ENCODE data around the gene ADAMTS17.

Gene ADAMTS17

DNA sequence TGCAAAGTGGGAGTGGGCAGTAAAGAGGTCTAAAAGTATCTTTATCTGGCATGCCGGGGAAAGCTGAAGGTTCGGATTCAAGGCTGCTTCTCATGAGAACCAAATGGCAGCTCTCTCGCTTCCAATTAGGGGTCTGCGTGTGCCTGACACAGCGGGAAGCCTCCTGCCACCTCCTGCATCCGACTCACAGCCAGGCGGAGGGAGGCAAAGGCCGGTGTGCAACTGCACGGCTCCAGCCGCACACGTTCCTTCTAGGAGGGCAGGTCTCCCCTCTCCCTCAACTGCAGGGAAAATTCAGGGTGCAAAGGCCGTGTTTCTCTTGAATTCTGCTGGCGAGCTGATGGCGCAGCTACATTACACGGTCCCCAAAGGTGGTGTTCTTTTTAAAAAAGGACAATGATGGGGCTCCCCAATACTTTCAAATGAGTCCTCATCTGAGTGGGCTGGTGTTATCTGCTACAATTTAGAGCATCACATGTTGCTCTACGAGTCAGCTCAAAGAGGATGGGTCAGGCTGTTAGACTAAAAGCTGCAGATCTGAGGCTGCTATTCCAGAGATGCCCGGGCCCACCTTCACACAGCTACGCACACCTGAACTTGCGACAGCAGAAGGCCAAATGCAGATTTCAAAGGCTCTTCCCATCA, 226.6 kb downstream of the ADAMTS17 start:
- TF ChIP-seq EP300 (IDR thresholded peaks at IDR 0.05; ENCODE audit: borderline replicate concordance) (no peak), RAD21 (IDR thresholded peaks at IDR 0.05; ENCODE audit: low read depth) (no peak), TAF1 (IDR thresholded peaks at IDR 0.05; ENCODE audit: low read depth) (no peak), FOXM1 (IDR thresholded peaks at IDR 0.05; ENCODE audit: borderline replicate concordance, low read depth) (no peak), CREB1 (IDR thresholded peaks at IDR 0.05; ENCODE audit: low read depth) (no peak), YY1 (IDR thresholded peaks at IDR 0.05; ENCODE audit: low read depth) (no peak), EGR1 (IDR thresholded peaks at IDR 0.05) (no peak), TEAD4 (IDR thresholded peaks at IDR 0.05) (no peak), CEBPB (IDR thresholded peaks at IDR 0.05) (no peak)
- TF ChIP-seq, protein P1, sequence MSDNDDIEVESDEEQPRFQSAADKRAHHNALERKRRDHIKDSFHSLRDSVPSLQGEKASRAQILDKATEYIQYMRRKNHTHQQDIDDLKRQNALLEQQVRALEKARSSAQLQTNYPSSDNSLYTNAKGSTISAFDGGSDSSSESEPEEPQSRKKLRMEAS (IDR thresholded peaks at IDR 0.05): no peak
- TF ChIP-seq, protein P2, sequence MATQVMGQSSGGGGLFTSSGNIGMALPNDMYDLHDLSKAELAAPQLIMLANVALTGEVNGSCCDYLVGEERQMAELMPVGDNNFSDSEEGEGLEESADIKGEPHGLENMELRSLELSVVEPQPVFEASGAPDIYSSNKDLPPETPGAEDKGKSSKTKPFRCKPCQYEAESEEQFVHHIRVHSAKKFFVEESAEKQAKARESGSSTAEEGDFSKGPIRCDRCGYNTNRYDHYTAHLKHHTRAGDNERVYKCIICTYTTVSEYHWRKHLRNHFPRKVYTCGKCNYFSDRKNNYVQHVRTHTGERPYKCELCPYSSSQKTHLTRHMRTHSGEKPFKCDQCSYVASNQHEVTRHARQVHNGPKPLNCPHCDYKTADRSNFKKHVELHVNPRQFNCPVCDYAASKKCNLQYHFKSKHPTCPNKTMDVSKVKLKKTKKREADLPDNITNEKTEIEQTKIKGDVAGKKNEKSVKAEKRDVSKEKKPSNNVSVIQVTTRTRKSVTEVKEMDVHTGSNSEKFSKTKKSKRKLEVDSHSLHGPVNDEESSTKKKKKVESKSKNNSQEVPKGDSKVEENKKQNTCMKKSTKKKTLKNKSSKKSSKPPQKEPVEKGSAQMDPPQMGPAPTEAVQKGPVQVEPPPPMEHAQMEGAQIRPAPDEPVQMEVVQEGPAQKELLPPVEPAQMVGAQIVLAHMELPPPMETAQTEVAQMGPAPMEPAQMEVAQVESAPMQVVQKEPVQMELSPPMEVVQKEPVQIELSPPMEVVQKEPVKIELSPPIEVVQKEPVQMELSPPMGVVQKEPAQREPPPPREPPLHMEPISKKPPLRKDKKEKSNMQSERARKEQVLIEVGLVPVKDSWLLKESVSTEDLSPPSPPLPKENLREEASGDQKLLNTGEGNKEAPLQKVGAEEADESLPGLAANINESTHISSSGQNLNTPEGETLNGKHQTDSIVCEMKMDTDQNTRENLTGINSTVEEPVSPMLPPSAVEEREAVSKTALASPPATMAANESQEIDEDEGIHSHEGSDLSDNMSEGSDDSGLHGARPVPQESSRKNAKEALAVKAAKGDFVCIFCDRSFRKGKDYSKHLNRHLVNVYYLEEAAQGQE (IDR thresholded peaks at IDR 0.05; ENCODE audit: low read depth): no peak

DNA sequence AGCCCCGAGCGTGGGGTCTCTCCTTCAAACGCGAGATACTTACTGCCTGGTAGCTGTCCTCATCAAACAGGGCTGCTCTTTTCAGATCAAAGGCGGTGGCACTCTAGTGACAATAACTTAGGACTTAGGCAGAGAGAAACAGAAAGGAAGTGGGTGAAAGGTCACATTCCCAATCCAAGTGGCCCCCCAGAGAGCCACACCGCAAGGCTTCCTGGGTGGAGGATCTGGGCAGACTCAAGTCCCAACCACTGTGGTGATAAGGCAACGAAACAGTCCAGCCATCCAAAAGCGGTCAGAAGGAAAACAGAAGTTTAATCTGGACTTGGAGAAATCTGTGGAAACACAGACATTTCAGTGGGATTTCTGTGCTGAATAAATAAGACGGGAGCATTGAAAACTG, 227.2 kb downstream of the ADAMTS17 start:
- TF ChIP-seq, protein P1 (IDR thresholded peaks at IDR 0.05): no peak
- TF ChIP-seq EP300 (IDR thresholded peaks at IDR 0.05; ENCODE audit: borderline replicate concordance): no peak
- no peak for TF ChIP-seq TCF12 (IDR thresholded peaks at IDR 0.05; ENCODE audit: low read depth)

GRCh38 chr15:100114100-100114499, 227.7 kb downstream of the ADAMTS17 start:
- TF ChIP-seq EGR1 (IDR thresholded peaks at IDR 0.05) (no peak), CREB1 (IDR thresholded peaks at IDR 0.05; ENCODE audit: low read depth) (no peak), FOXM1 (IDR thresholded peaks at IDR 0.05; ENCODE audit: borderline replicate concordance, low read depth) (no peak), USF1 (IDR thresholded peaks at IDR 0.05) (no peak), RAD21 (IDR thresholded peaks at IDR 0.05; ENCODE audit: low read depth) (no peak), YY1 (IDR thresholded peaks at IDR 0.05; ENCODE audit: low read depth) (no peak), TEAD4 (IDR thresholded peaks at IDR 0.05) (no peak)

- TF ChIP-seq NFIC (IDR thresholded peaks at IDR 0.05) (no peak), CREB1 (IDR thresholded peaks at IDR 0.05; ENCODE audit: low read depth) (no peak), USF1 (IDR thresholded peaks at IDR 0.05) (no peak), YY1 (IDR thresholded peaks at IDR 0.05; ENCODE audit: low read depth) (no peak), ZBTB7A (IDR thresholded peaks at IDR 0.05; ENCODE audit: low read depth) (no peak), EGR1 (IDR thresholded peaks at IDR 0.05) (no peak), TAF1 (IDR thresholded peaks at IDR 0.05; ENCODE audit: low read depth) (no peak)
These were observed 228.3 kb downstream of the ADAMTS17 start for GRCh38 chr15:100113351-100114080.

GRCh38 chr15:100112636-100113305, 229.0 kb downstream of the ADAMTS17 start:
- no peak for TF ChIP-seq USF1 (IDR thresholded peaks at IDR 0.05)
- TF ChIP-seq EP300 (IDR thresholded peaks at IDR 0.05; ENCODE audit: borderline replicate concordance): no peak
- no peak for TF ChIP-seq EGR1 (IDR thresholded peaks at IDR 0.05)
- TF ChIP-seq YY1 (IDR thresholded peaks at IDR 0.05; ENCODE audit: low read depth): no peak
- TF ChIP-seq FOXM1 (IDR thresholded peaks at IDR 0.05; ENCODE audit: borderline replicate concordance, low read depth): no peak
- TF ChIP-seq NFIC (IDR thresholded peaks at IDR 0.05): no peak
- no peak for TF ChIP-seq TAF1 (IDR thresholded peaks at IDR 0.05; ENCODE audit: low read depth)
- TF ChIP-seq, protein P2 (IDR thresholded peaks at IDR 0.05; ENCODE audit: low read depth): no peak
- TF ChIP-seq RAD21 (IDR thresholded peaks at IDR 0.05; ENCODE audit: low read depth): no peak
- TF ChIP-seq CEBPB (IDR thresholded peaks at IDR 0.05): no peak
- TF ChIP-seq, protein P1 (IDR thresholded peaks at IDR 0.05): no peak

All from Ishikawa (cell line).